Measurements from ENCODE around the gene RPS19. TPM values are rescaled to one million over a fixed set of nuclear protein-coding genes. Genes with fewer than 3 reads are reported as not detected.
A peak's percentile ranks its signal among the peaks of the same experiment; 100 is the strongest.

Gene RPS19
- total and polyA plus RNA-seq, 10 of the 15 experiments (the other 5 are each of a cell fraction or from before 2014, with no cell fraction given): 2,615 to 5,578 (median 4,127) TPM

DNA sequence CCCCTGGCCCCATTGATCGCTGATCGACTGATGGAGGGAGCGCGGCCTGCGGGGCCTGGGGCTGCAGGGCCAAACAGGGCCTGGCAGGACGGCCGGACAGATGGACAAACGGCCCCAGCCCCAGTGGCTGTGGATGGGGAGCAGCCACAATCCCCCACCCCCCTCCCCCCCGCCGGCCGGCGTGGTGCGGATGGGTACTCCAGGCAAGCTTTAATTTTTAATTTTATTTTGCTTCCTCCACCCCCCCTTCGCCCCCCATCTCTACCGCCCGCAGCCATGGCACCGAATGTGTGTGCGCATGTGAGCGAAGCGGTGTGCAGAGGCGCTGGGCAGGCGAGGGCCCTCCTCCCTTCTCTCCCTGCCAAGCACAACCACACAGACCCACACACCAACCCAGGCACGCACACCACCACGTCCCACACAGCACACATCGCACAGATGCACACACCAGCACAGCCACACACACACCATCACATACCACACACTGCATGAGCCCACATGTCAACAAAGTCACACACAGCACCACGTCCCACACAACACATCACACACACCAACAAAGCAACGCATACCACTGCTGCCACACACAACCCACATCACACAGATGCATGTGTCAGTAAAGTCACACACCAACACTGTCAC lies 55.8 kb downstream of the RPS19 start:
- ChIA-PET SMC1A (ENCODE audit: uncharacterized antibody, unreplicated experiment) (no interaction called here), POLR2A (no interaction called here), RAD21 (ENCODE audit: unreplicated experiment) (no interaction called here), CTCF (no interaction called here)
- Histone ChIP-seq H4K20me1 (ENCODE audit: control insufficient read depth, insufficient read depth) (peaks cover 6% of the 10 kb centered on the region; the same call in 1 of the 2 replicates), H3K4me3 (no peak overlapping the region), H3K79me2 (ENCODE audit: control insufficient read depth, insufficient read depth, low read length) (no peaks in the 10 kb centered on the region), H3K9me3 (replicated peaks; ENCODE audit: control insufficient read depth, insufficient read depth, low read length) (no peaks in the 10 kb centered on the region; the same call in 2 of the 3 replicates), H3K27ac (ENCODE audit: control insufficient read depth, insufficient read depth) (no peak overlapping the region), H3K9ac (ENCODE audit: control insufficient read depth, insufficient read depth, low read length) (no peak overlapping the region), H3K4me2 (ENCODE audit: control insufficient read depth, insufficient read depth) (no peak overlapping the region), H2AFZ (ENCODE audit: control insufficient read depth, low read depth, low read length) (no peak overlapping the region), H3K27me3 (replicated peaks in 1 of 2; ENCODE audit: control insufficient read depth in 2 of 2, insufficient read depth in 2 of 2, low read length in 1 of 2) (peaks cover 3 to 4% of the 10 kb centered on the region in 2 experiments; a peak in 3 of 4 replicates), H3K36me3 (ENCODE audit: control insufficient read depth in 2 of 2, insufficient read depth in 2 of 2, low read length in 1 of 2) (no peaks in the 10 kb centered on the region), H3K4me1 (ENCODE audit: control insufficient read depth, insufficient read depth, low read length) (no peaks in the 10 kb centered on the region)
- no TSS peak for BruUV-seq (replicated peaks)
- no peak for FAIRE-seq
- TF ChIP-seq, protein P1, sequence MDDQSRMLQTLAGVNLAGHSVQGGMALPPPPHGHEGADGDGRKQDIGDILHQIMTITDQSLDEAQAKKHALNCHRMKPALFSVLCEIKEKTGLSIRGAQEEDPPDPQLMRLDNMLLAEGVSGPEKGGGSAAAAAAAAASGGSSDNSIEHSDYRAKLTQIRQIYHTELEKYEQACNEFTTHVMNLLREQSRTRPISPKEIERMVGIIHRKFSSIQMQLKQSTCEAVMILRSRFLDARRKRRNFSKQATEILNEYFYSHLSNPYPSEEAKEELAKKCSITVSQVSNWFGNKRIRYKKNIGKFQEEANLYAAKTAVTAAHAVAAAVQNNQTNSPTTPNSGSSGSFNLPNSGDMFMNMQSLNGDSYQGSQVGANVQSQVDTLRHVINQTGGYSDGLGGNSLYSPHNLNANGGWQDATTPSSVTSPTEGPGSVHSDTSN (IDR thresholded peaks at IDR 0.05; ENCODE audit: insufficient replicate concordance, low read depth, low read length): peak; percentile 4
- TF ChIP-seq HDGF (IDR thresholded peaks at IDR 0.05) (0 out of 2 replicates have a peak, but pooled peaks have one; percentile 29), SRF (IDR thresholded peaks at IDR 0.05; ENCODE audit: low read depth in 2 of 2, low read length in 2 of 2) (no peak)
- ATAC-seq: no peak
- intact Hi-C loops (cut with micrococcal nuclease; ENCODE audit: unreplicated experiment): no loop called here
- in situ Hi-C loops (cut with MboI): no loop called here
- 39% methylated on average over 7 of the region's 27 CpGs for WGBS (ENCODE audit: insufficient coverage, insufficient replicate concordance, low lambda C conversion rate, missing lambda C conversion rate)
- DNase-seq (ENCODE audit: low read depth, low spot score): no peak

DNA sequence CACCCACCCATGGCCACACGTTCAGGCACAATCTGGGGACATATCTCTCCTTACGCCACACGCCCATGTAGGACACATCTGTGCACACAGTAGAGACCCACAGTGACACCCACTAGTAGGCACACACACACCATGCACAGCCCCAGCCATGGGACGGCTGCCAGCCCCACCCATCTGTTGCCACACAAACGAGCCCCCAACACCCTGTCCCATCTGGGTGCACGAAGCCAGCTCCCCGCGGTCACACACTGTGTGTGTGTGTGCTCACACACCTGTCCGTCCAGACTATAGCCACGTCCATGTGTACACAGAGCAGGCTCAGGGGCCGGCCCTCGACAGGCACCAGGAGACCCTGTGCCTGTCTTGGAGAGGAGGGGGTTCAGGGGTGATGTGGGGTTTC lies 57.6 kb downstream of the RPS19 start:
- ChIA-PET SMC1A (ENCODE audit: uncharacterized antibody, unreplicated experiment) (no interaction called here), RAD21 (ENCODE audit: unreplicated experiment) (no interaction called here), POLR2A (no interaction called here), CTCF (no interaction called here)
- H3K9ac ChIP-seq (ENCODE audit: control insufficient read depth, insufficient read depth, low read length): no peak overlapping the region
- H3K4me3 ChIP-seq: no peak overlapping the region
- BruUV-seq (replicated peaks): no TSS peak
- no peak overlapping the region for H3K27ac ChIP-seq (ENCODE audit: control insufficient read depth, insufficient read depth)
- intact Hi-C loops (cut with micrococcal nuclease; ENCODE audit: unreplicated experiment): no loop called here
- no peaks in the 10 kb centered on the region; the same call in 2 of the 3 replicates for H3K9me3 ChIP-seq (replicated peaks; ENCODE audit: control insufficient read depth, insufficient read depth, low read length)
- H3K4me1 ChIP-seq (ENCODE audit: control insufficient read depth, insufficient read depth, low read length): peaks cover 2% of the 10 kb centered on the region; the same call in 1 of the 2 replicates
- no peak overlapping the region for H2AFZ ChIP-seq (ENCODE audit: control insufficient read depth, low read depth, low read length)
- H4K20me1 ChIP-seq (ENCODE audit: control insufficient read depth, insufficient read depth): no peaks in the 10 kb centered on the region
- no peaks in the 10 kb centered on the region for H3K36me3 ChIP-seq (ENCODE audit: control insufficient read depth in 2 of 2, insufficient read depth in 2 of 2, low read length in 1 of 2)
- ATAC-seq (no peak), DNase-seq (ENCODE audit: low read depth, low spot score) (no peak), FAIRE-seq (no peak)
- 36% methylated on average over 12 of the region's 12 CpGs for WGBS (ENCODE audit: insufficient coverage, insufficient replicate concordance, low lambda C conversion rate, missing lambda C conversion rate)
- in situ Hi-C loops (cut with MboI): no loop called here
- peaks cover 3 to 4% of the 10 kb centered on the region in 2 experiments; a peak in 3 of 4 replicates for H3K27me3 ChIP-seq (replicated peaks in 1 of 2; ENCODE audit: control insufficient read depth in 2 of 2, insufficient read depth in 2 of 2, low read length in 1 of 2)
- H3K4me2 ChIP-seq (ENCODE audit: control insufficient read depth, insufficient read depth): no peak overlapping the region
- no peaks in the 10 kb centered on the region for H3K79me2 ChIP-seq (ENCODE audit: control insufficient read depth, insufficient read depth, low read length)
- TF ChIP-seq EP300 (IDR thresholded peaks at IDR 0.05; ENCODE audit: borderline replicate concordance in 1 of 2, control insufficient read depth in 1 of 2, low read depth in 2 of 2, low read length in 2 of 2): no peak
- TF ChIP-seq, protein P2, sequence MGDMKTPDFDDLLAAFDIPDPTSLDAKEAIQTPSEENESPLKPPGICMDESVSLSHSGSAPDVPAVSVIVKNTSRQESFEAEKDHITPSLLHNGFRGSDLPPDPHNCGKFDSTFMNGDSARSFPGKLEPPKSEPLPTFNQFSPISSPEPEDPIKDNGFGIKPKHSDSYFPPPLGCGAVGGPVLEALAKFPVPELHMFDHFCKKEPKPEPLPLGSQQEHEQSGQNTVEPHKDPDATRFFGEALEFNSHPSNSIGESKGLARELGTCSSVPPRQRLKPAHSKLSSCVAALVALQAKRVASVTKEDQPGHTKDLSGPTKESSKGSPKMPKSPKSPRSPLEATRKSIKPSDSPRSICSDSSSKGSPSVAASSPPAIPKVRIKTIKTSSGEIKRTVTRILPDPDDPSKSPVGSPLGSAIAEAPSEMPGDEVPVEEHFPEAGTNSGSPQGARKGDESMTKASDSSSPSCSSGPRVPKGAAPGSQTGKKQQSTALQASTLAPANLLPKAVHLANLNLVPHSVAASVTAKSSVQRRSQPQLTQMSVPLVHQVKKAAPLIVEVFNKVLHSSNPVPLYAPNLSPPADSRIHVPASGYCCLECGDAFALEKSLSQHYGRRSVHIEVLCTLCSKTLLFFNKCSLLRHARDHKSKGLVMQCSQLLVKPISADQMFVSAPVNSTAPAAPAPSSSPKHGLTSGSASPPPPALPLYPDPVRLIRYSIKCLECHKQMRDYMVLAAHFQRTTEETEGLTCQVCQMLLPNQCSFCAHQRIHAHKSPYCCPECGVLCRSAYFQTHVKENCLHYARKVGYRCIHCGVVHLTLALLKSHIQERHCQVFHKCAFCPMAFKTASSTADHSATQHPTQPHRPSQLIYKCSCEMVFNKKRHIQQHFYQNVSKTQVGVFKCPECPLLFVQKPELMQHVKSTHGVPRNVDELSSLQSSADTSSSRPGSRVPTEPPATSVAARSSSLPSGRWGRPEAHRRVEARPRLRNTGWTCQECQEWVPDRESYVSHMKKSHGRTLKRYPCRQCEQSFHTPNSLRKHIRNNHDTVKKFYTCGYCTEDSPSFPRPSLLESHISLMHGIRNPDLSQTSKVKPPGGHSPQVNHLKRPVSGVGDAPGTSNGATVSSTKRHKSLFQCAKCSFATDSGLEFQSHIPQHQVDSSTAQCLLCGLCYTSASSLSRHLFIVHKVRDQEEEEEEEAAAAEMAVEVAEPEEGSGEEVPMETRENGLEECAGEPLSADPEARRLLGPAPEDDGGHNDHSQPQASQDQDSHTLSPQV (IDR thresholded peaks at IDR 0.05): no peak
- TF ChIP-seq RAD51 (IDR thresholded peaks at IDR 0.05): no peak
- TF ChIP-seq, protein P3, sequence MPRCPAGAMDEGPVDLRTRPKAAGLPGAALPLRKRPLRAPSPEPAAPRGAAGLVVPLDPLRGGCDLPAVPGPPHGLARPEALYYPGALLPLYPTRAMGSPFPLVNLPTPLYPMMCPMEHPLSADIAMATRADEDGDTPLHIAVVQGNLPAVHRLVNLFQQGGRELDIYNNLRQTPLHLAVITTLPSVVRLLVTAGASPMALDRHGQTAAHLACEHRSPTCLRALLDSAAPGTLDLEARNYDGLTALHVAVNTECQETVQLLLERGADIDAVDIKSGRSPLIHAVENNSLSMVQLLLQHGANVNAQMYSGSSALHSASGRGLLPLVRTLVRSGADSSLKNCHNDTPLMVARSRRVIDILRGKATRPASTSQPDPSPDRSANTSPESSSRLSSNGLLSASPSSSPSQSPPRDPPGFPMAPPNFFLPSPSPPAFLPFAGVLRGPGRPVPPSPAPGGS (IDR thresholded peaks at IDR 0.05; ENCODE audit: borderline replicate concordance, insufficient read depth, low read depth, low read length, poor library complexity, severe bottlenecking): no peak
- TF ChIP-seq ZNF217 (IDR thresholded peaks at IDR 0.05): no peak
- TF ChIP-seq ESRRA (IDR thresholded peaks at IDR 0.05; ENCODE audit: low read length): no peak
- no peak for TF ChIP-seq ZNF24 (IDR thresholded peaks at IDR 0.05)

Data from GM12878 (cell line).